Endothelial cell of umbilical vein (primary cell): Measurements from ENCODE around the gene HOMER1. TPM values are rescaled to one million over a fixed set of nuclear protein-coding genes. Genes with fewer than 3 reads are reported as not detected.

Source experiments
- BruUV-seq: library from RNA; stranded (reverse); fragments of 400-500 nt; replicated peaks from 2 replicates; lab custom pipeline; 2021; lab: Mats Ljungman, UMichigan
- CTCF ChIA-PET: fragments of 300-600, 350-600 bp; sonication (Branson Sonifier 250); formaldehyde crosslinking; loops from one replicate; lab custom pipeline; 2021; ENCODE audit warnings: antibody characterized with exemption, inconsistent platforms; lab: Charles Lee
- POLR2A ChIA-PET: fragments of 300-600, 350-600 bp; sonication (Branson Sonifier 250); formaldehyde crosslinking; loops from one replicate; lab custom pipeline; 2021; ENCODE audit warnings: antibody characterized with exemption, inconsistent platforms; lab: Charles Lee
- DNase-seq: peaks from one replicate; pipeline ENCODE4 v3.0.0-alpha.2; 2011; ENCODE audit warnings: low read depth, low spot score
- FAIRE-seq: peaks from 2 replicates; lab custom pipeline; 2011; peaks lifted over from hg19 to GRCh38; lab: Jason Lieb, UNC
- H2AFZ ChIP-seq: 2 replicates; pipeline ENCODE4 v1.6.0; 2012; ENCODE audit warnings: low read depth, low read length, control low read depth, inconsistent platforms
- H3K27ac ChIP-seq: 2 replicates; pipeline ENCODE4 v1.5.1; 2011; ENCODE audit warnings: low read depth, mild to moderate bottlenecking, control low read depth, low read length, moderate library complexity; ENCODE audit not compliant: insufficient read depth
- H3K27me3 ChIP-seq, 2 experiments: 2 replicates each; pipeline versions ENCODE4 v1.6.0 to v1.6.1; 2011; ENCODE audit warnings: low read length in 2 of 2, mixed read lengths in 1 of 2; ENCODE audit not compliant: control insufficient read depth in 2 of 2, insufficient read depth in 2 of 2
- H3K36me3 ChIP-seq, 2 experiments: 2 replicates in 1 of 2; 3 replicates in 1 of 2; pipeline ENCODE4 v1.5.1; 2011; ENCODE audit warnings: low read length in 2 of 2, mild to moderate bottlenecking in 1 of 2, moderate library complexity in 1 of 2; ENCODE audit not compliant: control insufficient read depth in 2 of 2, insufficient read depth in 2 of 2; ENCODE audit errors: extremely low read depth in 1 of 2
- H3K4me1 ChIP-seq: 3 replicates; pipeline ENCODE4 v1.5.1; 2011; ENCODE audit warnings: mild to moderate bottlenecking, low read length; ENCODE audit not compliant: control insufficient read depth, insufficient read depth; ENCODE audit errors: extremely low read depth
- H3K4me2 ChIP-seq: 2 replicates; pipeline ENCODE4 v1.6.1; 2011; ENCODE audit warnings: low read length, control low read depth, mixed read lengths; ENCODE audit not compliant: insufficient read depth
- H3K4me3 ChIP-seq, 3 experiments: fragments of 200-600 bp in 1 of 3; sonication (generic), shearing (Covaris generic) in 1 of 3; replicated peaks in 1 of 3; 2 replicates each; pipeline ENCODE4 v1.5.1; 2011 to 2016; ENCODE audit warnings: control low read depth in 3 of 3, low read length in 3 of 3, mild to moderate bottlenecking in 2 of 3, inconsistent platforms in 1 of 3, low read depth in 1 of 3, moderate library complexity in 1 of 3; ENCODE audit not compliant: insufficient read depth in 1 of 3
- H3K79me2 ChIP-seq: 2 replicates; pipeline ENCODE4 v1.6.0; 2012; ENCODE audit warnings: low read length, inconsistent platforms; ENCODE audit not compliant: control insufficient read depth, insufficient read depth
- H3K9ac ChIP-seq: replicated peaks from 2 replicates; pipeline ENCODE3; 2011; ENCODE audit warnings: low read length, control low read depth; ENCODE audit not compliant: insufficient read depth; ENCODE audit errors: extremely low read depth
- H3K9me1 ChIP-seq: replicated peaks from 3 replicates; pipeline ENCODE4 v1.6.0; 2011; ENCODE audit warnings: mild to moderate bottlenecking, low read length; ENCODE audit not compliant: control insufficient read depth, insufficient read depth; ENCODE audit errors: extremely low read depth
- H3K9me3 ChIP-seq: replicated peaks from 2 replicates; pipeline ENCODE4 v1.5.1; 2012; ENCODE audit warnings: low read length, inconsistent platforms; ENCODE audit not compliant: control insufficient read depth, insufficient read depth
- H4K20me1 ChIP-seq: replicated peaks from 2 replicates; pipeline ENCODE3; 2011; ENCODE audit warnings: mild to moderate bottlenecking, low read length; ENCODE audit not compliant: control insufficient read depth, insufficient read depth; ENCODE audit errors: extremely low read depth
- EZH2 ChIP-seq: IDR thresholded peaks from 2 replicates; pipeline ENCODE4 v1.6.1; 2012; ENCODE audit warnings: borderline replicate concordance, low read depth, mild to moderate bottlenecking, moderate library complexity, low read length, inconsistent platforms; ENCODE audit not compliant: severe bottlenecking
- FOS ChIP-seq: IDR thresholded peaks from 2 replicates; pipeline ENCODE4 v1.6.1; 2011; ENCODE audit warnings: mild to moderate bottlenecking, low read length, moderate library complexity, borderline replicate concordance; ENCODE audit not compliant: insufficient read depth
- GATA2 ChIP-seq: IDR thresholded peaks from 2 replicates; pipeline ENCODE4 v1.7.0; 2011; ENCODE audit warnings: low read depth, mild to moderate bottlenecking, moderate library complexity, mixed read lengths, low read length; ENCODE audit not compliant: insufficient read length, insufficient read depth
- JUN ChIP-seq: IDR thresholded peaks from 2 replicates; pipeline ENCODE4 v1.6.1; 2011; ENCODE audit warnings: borderline replicate concordance, low read depth; ENCODE audit not compliant: insufficient read length, insufficient read depth
- MAX ChIP-seq: IDR thresholded peaks from 2 replicates; pipeline ENCODE4 v1.6.1; 2011; ENCODE audit not compliant: insufficient read depth, insufficient read length
- MYC ChIP-seq: IDR thresholded peaks from one replicate; pipeline ENCODE4 v1.6.1; 2011; ENCODE audit warnings: mild to moderate bottlenecking, low read depth, low read length
- POLR2A ChIP-seq: IDR thresholded peaks from 2 replicates; pipeline ENCODE4 v1.6.1; 2012; ENCODE audit warnings: low read depth, mild to moderate bottlenecking, control low read depth, low read length
- POLR2AphosphoS5 ChIP-seq: IDR thresholded peaks from 2 replicates; pipeline ENCODE4 v1.6.1; 2012; ENCODE audit warnings: low read depth, mild to moderate bottlenecking, control low read depth, low read length, moderate library complexity; ENCODE audit not compliant: insufficient read depth
- dilution Hi-C: fragments of 300-500 bp; cut with MboI; formaldehyde crosslinking; loops from one replicate; pipeline ENCODE4 v1.15.0; 2019; ENCODE audit warnings: low sequenced_read_pairs; ENCODE audit not compliant: extremely low pct_ligation_motif_present
- intact Hi-C: fragments of 100-400 bp; cut with micrococcal nuclease; formaldehyde crosslinking; loops from one replicate; pipeline ENCODE4 v1.10.0; 2022
- polyA plus RNA-seq, 4 experiments: library from polyadenylated mRNA; depleted of rRNA in 3 of 4; stranded (reverse) in 3 of 4; unstranded in 1 of 4; fragments of >200 nt; gene quantifications; 2 replicates each; pipeline versions ENCODE4 v1.2.1 to v1.2.3, GENCODE V29; 2011 to 2012; ENCODE audit warnings: missing spikeins in 1 of 4
- total RNA-seq: library from RNA; stranded (reverse); gene quantifications from 2 replicates; pipeline ENCODE4 v1.2.3, GENCODE V29; 2021
- TF ChIP-seq, protein P1 (sequence below), 2 donors: IDR thresholded peaks; 1 replicate in 1 of 2; 2 replicates in 1 of 2; pipeline ENCODE4 v1.5.1; 2011; ENCODE audit warnings: low read length in 2 of 2, mild to moderate bottlenecking in 2 of 2, moderate library complexity in 2 of 2, control low read depth in 1 of 2, inconsistent platforms in 1 of 2, low read depth in 1 of 2; ENCODE audit not compliant: insufficient read depth in 1 of 2; ENCODE audit errors: extremely low read depth in 1 of 2

HOMER1 gene
- total and polyA plus RNA-seq, 2 donors (not counting 3 experiments of a cell fraction or from before 2014, with no cell fraction given) = 0.57 to 3.9 TPM

GRCh38 chr5:79396265-79396664 lies 117.7 kb downstream of the HOMER1 start:
- DNase-seq (no peak), FAIRE-seq (no peak)
- Histone ChIP-seq H3K36me3 (no peaks in the 10 kb centered on the region), H3K9ac (no peak overlapping the region), H3K9me3 (no peaks in the 10 kb centered on the region), H4K20me1 (no peaks in the 10 kb centered on the region), H3K79me2 (no peaks in the 10 kb centered on the region), H3K4me2 (no peak overlapping the region), H3K27ac (no peak overlapping the region), H3K4me1 (no peaks in the 10 kb centered on the region), H3K4me3 (no peak overlapping the region), H3K27me3 (no peaks in the 10 kb centered on the region), H2AFZ (no peak overlapping the region), H3K9me1 (no peaks in the 10 kb centered on the region)
- intact Hi-C loops = no loop called here
- dilution Hi-C loops = no loop called here
- ChIA-PET POLR2A (no interaction called here), CTCF (interaction anchor here (0.8 to 0.9 kb wide), 2 partner anchors 25 to 162 kb away, joined by 3 read pairs; no protein-coding TSS in a partner anchor)
- TF ChIP-seq MAX = no peak
- TF ChIP-seq FOS = peak; percentile 5
- no TSS peak for BruUV-seq

- H3K27ac ChIP-seq = no peak overlapping the region
- H3K9me1 ChIP-seq = no peaks in the 10 kb centered on the region
- H3K27me3 ChIP-seq = no peaks in the 10 kb centered on the region
- H3K36me3 ChIP-seq = no peaks in the 10 kb centered on the region
- H3K4me2 ChIP-seq = no peak overlapping the region
- ChIA-PET POLR2A (no interaction called here), CTCF (no interaction called here)
- dilution Hi-C loops (no loop called here), intact Hi-C loops (no loop called here)
- FAIRE-seq (no peak), DNase-seq (no peak)
- no peaks in the 10 kb centered on the region for H4K20me1 ChIP-seq
- no peaks in the 10 kb centered on the region for H3K9me3 ChIP-seq
- no peak for TF ChIP-seq GATA2
- no peak for TF ChIP-seq POLR2A
- no peak for TF ChIP-seq FOS
- TF ChIP-seq EZH2 = no peak
- TF ChIP-seq, protein P1, sequence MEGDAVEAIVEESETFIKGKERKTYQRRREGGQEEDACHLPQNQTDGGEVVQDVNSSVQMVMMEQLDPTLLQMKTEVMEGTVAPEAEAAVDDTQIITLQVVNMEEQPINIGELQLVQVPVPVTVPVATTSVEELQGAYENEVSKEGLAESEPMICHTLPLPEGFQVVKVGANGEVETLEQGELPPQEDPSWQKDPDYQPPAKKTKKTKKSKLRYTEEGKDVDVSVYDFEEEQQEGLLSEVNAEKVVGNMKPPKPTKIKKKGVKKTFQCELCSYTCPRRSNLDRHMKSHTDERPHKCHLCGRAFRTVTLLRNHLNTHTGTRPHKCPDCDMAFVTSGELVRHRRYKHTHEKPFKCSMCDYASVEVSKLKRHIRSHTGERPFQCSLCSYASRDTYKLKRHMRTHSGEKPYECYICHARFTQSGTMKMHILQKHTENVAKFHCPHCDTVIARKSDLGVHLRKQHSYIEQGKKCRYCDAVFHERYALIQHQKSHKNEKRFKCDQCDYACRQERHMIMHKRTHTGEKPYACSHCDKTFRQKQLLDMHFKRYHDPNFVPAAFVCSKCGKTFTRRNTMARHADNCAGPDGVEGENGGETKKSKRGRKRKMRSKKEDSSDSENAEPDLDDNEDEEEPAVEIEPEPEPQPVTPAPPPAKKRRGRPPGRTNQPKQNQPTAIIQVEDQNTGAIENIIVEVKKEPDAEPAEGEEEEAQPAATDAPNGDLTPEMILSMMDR (IDR thresholded peaks at IDR 0.05; ENCODE audit: extremely low read depth in 1 of 2, insufficient read depth in 1 of 2, low read depth in 1 of 2, low read length in 2 of 2) = no peak
- TF ChIP-seq POLR2AphosphoS5 = no peak
- no peak for TF ChIP-seq JUN
- TF ChIP-seq MAX = no peak
- no peak for TF ChIP-seq MYC
- H3K4me3 ChIP-seq = no peak overlapping the region
- H2AFZ ChIP-seq = no peak overlapping the region
- no peaks in the 10 kb centered on the region for H3K4me1 ChIP-seq
- BruUV-seq = no TSS peak
- no peak overlapping the region for H3K9ac ChIP-seq
- H3K79me2 ChIP-seq = no peaks in the 10 kb centered on the region
Measured at GRCh38 chr5:79395296-79395695, 118.6 kb downstream of the HOMER1 start.
